ENCODE results near the gene TRAM2.

The TRAM2 gene

GRCh38 chr6:52594221-52594620 is 17.4 kb upstream of the TRAM2 start:
- no peak for DNase-seq

GRCh38 chr6:52591832-52592231 is 15.0 kb upstream of the TRAM2 start:
- no peak for DNase-seq

- DNase-seq: no peak
Observed at GRCh38 chr6:52590152-52590891, 13.5 kb upstream of the TRAM2 start.

- no peak for DNase-seq
Observed at GRCh38 chr6:52588710-52589091, 11.8 kb upstream of the TRAM2 start.

GRCh38 chr6:52588087-52588709 is 11.3 kb upstream of the TRAM2 start:
- no peak for DNase-seq

GRCh38 chr6:52587001-52587400 is 10.1 kb upstream of the TRAM2 start:
- DNase-seq: no peak

- DNase-seq: no peak
Observed at GRCh38 chr6:52584203-52584602, 7.3 kb upstream of the TRAM2 start.

GRCh38 chr6:52582996-52583395 is 6.1 kb upstream of the TRAM2 start:
- no peak for DNase-seq

- DNase-seq: no peak
Observed at GRCh38 chr6:52582446-52582845, 5.6 kb upstream of the TRAM2 start.

GRCh38 chr6:52580905-52581304 is 4.0 kb upstream of the TRAM2 start:
- no peak for DNase-seq

- DNase-seq: no peak
Observed at GRCh38 chr6:52579006-52579660, 2.3 kb upstream of the TRAM2 start.

GRCh38 chr6:52577778-52578463 is 1.1 kb upstream of the TRAM2 start:
- DNase-seq: no peak

- peak; percentile 69 to 81 for DNase-seq
Observed at GRCh38 chr6:52576392-52577021, 353 bp downstream of the TRAM2 start.

GRCh38 chr6:52576054-52576391 is 837 bp downstream of the TRAM2 start:
- no peak for DNase-seq

GRCh38 chr6:52575502-52575892 is 1.4 kb downstream of the TRAM2 start:
- DNase-seq: no peak

- peak; percentile 56 to 66 for DNase-seq
Observed at GRCh38 chr6:52574709-52575501, 2.0 kb downstream of the TRAM2 start.

- no peak for DNase-seq
Observed at GRCh38 chr6:52573295-52573694, 3.6 kb downstream of the TRAM2 start.

GRCh38 chr6:52572536-52572935 is 4.3 kb downstream of the TRAM2 start:
- no peak for DNase-seq

- no peak for DNase-seq
Observed at GRCh38 chr6:52571099-52571755, 5.6 kb downstream of the TRAM2 start.

- no peak for DNase-seq
Observed at GRCh38 chr6:52570291-52570700, 6.6 kb downstream of the TRAM2 start.

GRCh38 chr6:52568320-52568719 is 8.5 kb downstream of the TRAM2 start:
- DNase-seq: no peak

GRCh38 chr6:52566853-52567279 is 10.0 kb downstream of the TRAM2 start:
- no peak for DNase-seq
